Esophagus squamous epithelium (tissue), 5 donors: ENCODE results near the gene TNIP3. TPM values are rescaled to one million over a fixed set of nuclear protein-coding genes. Genes with fewer than 3 reads are reported as not detected.

Experiments
- DNase-seq: peaks from one replicate; lab custom pipeline; 2025; lab: John Stamatoyannopoulos, UW
- H3K27ac ChIP-seq, 4 donors: fragments of 200-600 bp; sonication (generic); one replicate each; pipeline ENCODE4 v1.5.1; 2016 to 2019; ENCODE audit warnings: mild to moderate bottlenecking in 1 of 4
- H3K27me3 ChIP-seq, 4 donors: fragments of 200-600 bp; sonication (generic); 1 replicate in 3 of 4; 2 replicates in 1 of 4; pipeline versions ENCODE4 v1.5.1 to v1.6.0; 2017 to 2021; ENCODE audit warnings: antibody characterized with exemption in 1 of 4
- H3K36me3 ChIP-seq, 3 donors: fragments of 200-600 bp; sonication (generic); one replicate each; pipeline ENCODE4 v1.5.1; 2016 to 2019
- H3K4me1 ChIP-seq, 3 donors: fragments of 200-600 bp; sonication (generic); one replicate each; pipeline ENCODE4 v1.5.1; 2017 to 2019
- H3K4me3 ChIP-seq, 4 donors: fragments of 200-600 bp; sonication (generic); 1 replicate in 3 of 4; 2 replicates in 1 of 4; pipeline ENCODE4 v1.5.1; 2016 to 2019; ENCODE audit warnings: mild to moderate bottlenecking in 2 of 4, moderate library complexity in 1 of 4
- H3K9me3 ChIP-seq, 3 donors: fragments of 200-600 bp; sonication (generic); one replicate each; pipeline ENCODE4 v1.5.1; 2016 to 2019
- POLR2A ChIP-seq, 4 donors: fragments of 450-650 bp; IDR thresholded peaks; one replicate each; pipeline ENCODE4 v1.6.1; 2017; ENCODE audit warnings: antibody characterized with exemption in 4 of 4, mild to moderate bottlenecking in 4 of 4, moderate library complexity in 3 of 4
- WGBS, 2 donors: methylation state at CpG; one replicate each; pipeline ENCODE4 v1.1.5; 2018; 5-methylcytosine and 5-hydroxymethylcytosine counted together
- intact Hi-C: fragments of 100-400 bp; cut with DNase I; formaldehyde crosslinking; loops from one replicate; pipeline ENCODE4 v1.15.0; 2022
- total RNA-seq, 4 donors: library from RNA; depleted of rRNA; stranded (reverse); fragments of >200 nt; gene quantifications; one replicate each; pipeline ENCODE4 v1.1.0, GENCODE V29; 2016
- TF ChIP-seq, protein P1 (sequence below), 6 experiments: fragments of 450-650 bp in 4 of 6; fragments of 200-600 bp in 2 of 6; sonication (generic) in 2 of 6; IDR thresholded peaks; one replicate each; pipeline ENCODE4 v1.5.1; 2016 to 2019; ENCODE audit warnings: antibody characterized with exemption in 6 of 6, mild to moderate bottlenecking in 4 of 6, moderate library complexity in 4 of 6
- donor health status: DM: yes; HTN: yes; CAD: no.

The TNIP3 gene
- total RNA-seq, 4 donors from 2014 or later = 0.15 to 6.5 (median 2.5) TPM

GRCh38 chr4:121185960-121186359 lies 21.8 kb upstream of the TNIP3 start:
- no peak for TF ChIP-seq POLR2A (IDR thresholded peaks at IDR 0.05)
- TF ChIP-seq, protein P1, sequence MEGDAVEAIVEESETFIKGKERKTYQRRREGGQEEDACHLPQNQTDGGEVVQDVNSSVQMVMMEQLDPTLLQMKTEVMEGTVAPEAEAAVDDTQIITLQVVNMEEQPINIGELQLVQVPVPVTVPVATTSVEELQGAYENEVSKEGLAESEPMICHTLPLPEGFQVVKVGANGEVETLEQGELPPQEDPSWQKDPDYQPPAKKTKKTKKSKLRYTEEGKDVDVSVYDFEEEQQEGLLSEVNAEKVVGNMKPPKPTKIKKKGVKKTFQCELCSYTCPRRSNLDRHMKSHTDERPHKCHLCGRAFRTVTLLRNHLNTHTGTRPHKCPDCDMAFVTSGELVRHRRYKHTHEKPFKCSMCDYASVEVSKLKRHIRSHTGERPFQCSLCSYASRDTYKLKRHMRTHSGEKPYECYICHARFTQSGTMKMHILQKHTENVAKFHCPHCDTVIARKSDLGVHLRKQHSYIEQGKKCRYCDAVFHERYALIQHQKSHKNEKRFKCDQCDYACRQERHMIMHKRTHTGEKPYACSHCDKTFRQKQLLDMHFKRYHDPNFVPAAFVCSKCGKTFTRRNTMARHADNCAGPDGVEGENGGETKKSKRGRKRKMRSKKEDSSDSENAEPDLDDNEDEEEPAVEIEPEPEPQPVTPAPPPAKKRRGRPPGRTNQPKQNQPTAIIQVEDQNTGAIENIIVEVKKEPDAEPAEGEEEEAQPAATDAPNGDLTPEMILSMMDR (IDR thresholded peaks at IDR 0.05) = no peak
- H3K36me3 ChIP-seq = no peaks in the 10 kb centered on the region
- H3K27ac ChIP-seq = no peak overlapping the region
- DNase-seq = no peak
- H3K9me3 ChIP-seq = no peaks in the 10 kb centered on the region
- no peaks in the 10 kb centered on the region for H3K4me1 ChIP-seq
- 77 to 93% methylated on average over 10 of the region's 10 CpGs for WGBS, 2 donors
- intact Hi-C loops = no loop called here
- no peak overlapping the region for H3K4me3 ChIP-seq
- H3K27me3 ChIP-seq = no peaks in the 10 kb centered on the region

- intact Hi-C loops = no loop called here
- 96 to 100% methylated on average over 1 of the region's 1 CpG for whole genome bisulfite sequencing, 2 donors
- H3K4me3 ChIP-seq = no peak overlapping the region
- DNase-seq = no peak
- no peaks in the 10 kb centered on the region for H3K9me3 ChIP-seq
- TF ChIP-seq POLR2A (IDR thresholded peaks at IDR 0.05) = no peak
- no peaks in the 10 kb centered on the region for H3K4me1 ChIP-seq
- no peaks in the 10 kb centered on the region for H3K36me3 ChIP-seq
- no peak overlapping the region for H3K27ac ChIP-seq
- no peaks in the 10 kb centered on the region for H3K27me3 ChIP-seq
These were observed 19.9 kb upstream of the TNIP3 start for GRCh38 chr4:121183989-121184388.

DNA sequence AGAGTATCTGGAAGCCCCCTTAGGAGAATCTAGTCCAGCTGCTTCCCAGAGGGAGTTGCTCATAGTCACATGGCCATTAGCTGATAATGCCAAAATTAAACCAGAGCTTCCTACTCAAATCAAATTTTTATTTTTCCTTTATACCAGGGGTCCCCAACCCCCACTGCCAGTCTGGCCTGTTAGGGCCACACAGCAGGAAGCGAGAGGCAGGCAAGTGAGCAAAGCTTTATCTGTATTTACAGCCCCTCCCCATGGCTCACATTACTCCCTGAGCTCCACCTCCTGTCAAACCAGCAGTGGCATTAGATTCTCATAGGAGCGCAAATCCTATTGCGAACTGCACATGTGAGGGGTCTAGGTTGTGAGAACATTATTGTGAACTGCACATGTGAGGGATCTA lies 19.2 kb upstream of the TNIP3 start:
- DNase-seq = no peak
- Histone ChIP-seq H3K27ac (no peak overlapping the region), H3K4me3 (no peak overlapping the region), H3K27me3 (no peaks in the 10 kb centered on the region), H3K4me1 (no peaks in the 10 kb centered on the region), H3K9me3 (no peaks in the 10 kb centered on the region), H3K36me3 (no peaks in the 10 kb centered on the region)
- intact Hi-C loops = no loop called here
- TF ChIP-seq, protein P1 (IDR thresholded peaks at IDR 0.05) = no peak
- TF ChIP-seq POLR2A (IDR thresholded peaks at IDR 0.05) = no peak
- WGBS, 2 donors = 85 to 95% methylated on average over 3 of the region's 3 CpGs

- Histone ChIP-seq H3K27ac (peak overlapping the region in 3 of 4 donors; percentile 33 to 43 (median 43)), H3K9me3 (no peaks in the 10 kb centered on the region), H3K4me3 (peak overlapping the region in 2 of 4 donors; percentile 8 to 35), H3K36me3 (no peaks in the 10 kb centered on the region), H3K27me3 (no peaks in the 10 kb centered on the region), H3K4me1 (no peaks in the 10 kb centered on the region)
- TF ChIP-seq POLR2A (IDR thresholded peaks at IDR 0.05) = peak in 1 of 4 donors; percentile 41
- TF ChIP-seq, protein P1 (IDR thresholded peaks at IDR 0.05) = no peak
- intact Hi-C loops = no loop called here
- WGBS, 2 donors = 18 to 49% methylated on average over 3 of the region's 3 CpGs
- DNase-seq = no peak
These were observed 18.2 kb upstream of the TNIP3 start for GRCh38 chr4:121182296-121182695.

DNA sequence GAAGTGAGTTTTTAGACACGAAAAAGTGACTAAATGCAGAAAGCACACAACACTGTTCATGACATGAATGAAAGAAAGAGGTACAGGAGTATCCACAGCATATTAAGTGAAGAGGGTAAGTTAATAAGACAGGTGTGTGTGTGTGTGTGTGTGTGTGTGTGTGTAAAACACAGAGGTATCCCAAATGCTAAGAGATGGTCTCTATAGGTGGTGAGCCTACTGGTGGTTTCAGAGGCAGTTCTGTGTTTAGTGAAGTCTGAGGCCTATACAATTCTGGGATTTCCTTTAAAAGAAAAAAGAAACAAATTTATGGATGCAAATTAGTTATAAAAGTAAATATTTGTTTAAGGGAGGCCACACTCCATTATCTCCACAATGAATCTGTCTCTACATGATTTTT lies 17.4 kb upstream of the TNIP3 start:
- Histone ChIP-seq H3K27ac (peak overlapping the region in 1 of 4 donors; percentile 43), H3K36me3 (no peaks in the 10 kb centered on the region), H3K4me3 (no peak overlapping the region), H3K27me3 (no peaks in the 10 kb centered on the region), H3K9me3 (no peaks in the 10 kb centered on the region), H3K4me1 (no peaks in the 10 kb centered on the region)
- TF ChIP-seq, protein P1 (IDR thresholded peaks at IDR 0.05) = no peak
- no peak for TF ChIP-seq POLR2A (IDR thresholded peaks at IDR 0.05)
- WGBS, 2 donors = 60 to 88% methylated on average over 1 of the region's 1 CpG
- DNase-seq = no peak
- intact Hi-C loops = no loop called here

DNA sequence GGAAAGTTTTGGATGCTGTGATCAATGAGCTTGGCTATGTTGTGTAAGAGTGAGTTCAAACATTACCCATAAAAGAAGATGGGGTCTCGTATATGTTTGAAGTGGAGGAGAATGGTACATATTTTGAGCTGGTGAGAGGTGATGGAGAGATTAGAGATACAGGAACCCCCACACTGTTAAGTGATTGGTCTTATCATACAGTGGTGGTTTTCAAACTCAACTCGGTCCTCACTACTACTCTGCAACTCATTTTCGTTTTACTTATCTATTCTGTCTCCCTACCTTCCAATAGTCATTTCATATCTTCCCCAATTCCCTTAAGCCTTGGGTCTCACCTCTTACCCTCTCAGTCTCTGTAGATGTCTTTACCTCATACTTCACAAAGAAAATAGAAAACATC lies 16.4 kb upstream of the TNIP3 start:
- Histone ChIP-seq H3K9me3 (no peaks in the 10 kb centered on the region), H3K27me3 (no peaks in the 10 kb centered on the region), H3K4me1 (no peaks in the 10 kb centered on the region), H3K27ac (peak overlapping the region in 1 of 4 donors; percentile 13), H3K36me3 (no peaks in the 10 kb centered on the region), H3K4me3 (no peak overlapping the region)
- no peak for TF ChIP-seq POLR2A (IDR thresholded peaks at IDR 0.05)
- TF ChIP-seq, protein P1 (IDR thresholded peaks at IDR 0.05) = no peak
- WGBS, 2 donors = 72 to 80% methylated on average over 3 of the region's 3 CpGs
- intact Hi-C loops = no loop called here
- DNase-seq = no peak
